Measurements from ENCODE around the gene DDX25.
"Not testable (repeated sequence)": the region's sequence is repeated elsewhere in the genome, so short reads cannot be mapped to it uniquely, and the experiment has no call there.

DDX25 gene

DNA sequence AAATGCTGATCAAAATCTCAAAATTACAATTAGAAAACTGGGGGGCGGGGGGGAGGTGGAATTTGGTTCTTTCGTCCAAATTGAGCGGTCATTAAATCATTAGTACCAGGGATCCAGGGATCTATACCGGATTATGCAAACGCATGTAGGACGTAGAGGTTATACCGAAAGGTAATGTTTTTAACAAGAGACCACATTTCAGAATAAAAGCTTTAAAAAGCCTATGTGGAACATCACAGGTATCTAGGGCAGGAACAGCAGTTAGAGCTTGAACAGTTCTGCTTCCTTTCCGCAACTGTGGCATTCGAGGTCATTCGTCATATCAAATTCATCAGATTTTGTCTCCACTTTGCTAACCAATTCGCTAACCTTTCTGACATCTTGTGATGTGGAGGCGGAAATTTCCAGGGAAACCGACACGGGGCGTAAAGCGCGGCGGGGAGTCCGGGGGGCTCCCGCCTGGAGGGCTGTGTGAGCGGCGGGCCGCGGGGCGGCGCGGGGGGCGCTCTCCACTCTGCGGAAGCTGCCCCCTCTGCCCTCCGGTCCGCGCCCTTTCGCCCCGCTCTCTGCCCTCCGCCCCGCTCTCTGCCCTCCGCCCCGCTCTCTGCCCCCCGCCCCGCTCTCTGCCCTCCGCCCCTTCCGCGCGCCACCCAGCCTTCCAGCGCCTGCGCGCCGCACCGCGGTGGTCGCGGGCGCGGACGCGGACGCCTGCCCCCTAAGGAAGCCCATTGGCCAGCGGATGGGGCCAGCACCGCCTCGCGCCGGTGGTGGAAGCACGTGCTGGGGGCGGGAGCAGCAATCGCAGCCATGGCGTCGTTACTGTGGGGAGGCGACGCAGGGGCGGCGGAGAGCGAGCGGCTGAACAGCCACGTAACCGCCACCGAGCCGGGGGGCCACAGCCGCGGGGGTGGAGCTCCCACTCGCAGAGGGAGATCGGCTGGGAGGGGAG is at the start of gene DDX25:
DDX25 (plus strand) TSS at position 798 of the 949 bp plus-strand sequence; CDS start at position 808, 10 bp downstream.
- peak; percentile 35 for DNase-seq

DNA sequence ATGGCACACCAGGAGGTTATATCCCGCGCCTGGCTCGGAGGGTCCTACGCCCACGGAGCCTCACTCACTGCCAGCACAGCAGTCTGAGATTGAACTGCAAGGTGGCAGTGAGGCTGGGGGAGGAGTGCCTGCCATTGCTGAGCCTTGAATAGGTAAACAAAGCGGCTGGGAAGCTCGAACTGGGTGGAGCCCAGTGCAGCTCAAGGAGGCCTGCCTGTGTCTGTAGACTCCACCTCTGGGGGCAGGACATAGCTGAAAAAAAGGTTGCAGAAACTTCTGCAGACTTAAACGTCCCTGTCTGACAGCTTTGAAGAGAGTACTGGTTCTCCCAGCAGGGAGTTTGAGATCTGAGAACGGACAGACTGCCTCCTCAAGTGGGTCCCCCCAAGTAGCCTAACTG is 46.6 kb upstream of the DDX25 start:
- DNase-seq = not testable (repeated sequence)

DNA sequence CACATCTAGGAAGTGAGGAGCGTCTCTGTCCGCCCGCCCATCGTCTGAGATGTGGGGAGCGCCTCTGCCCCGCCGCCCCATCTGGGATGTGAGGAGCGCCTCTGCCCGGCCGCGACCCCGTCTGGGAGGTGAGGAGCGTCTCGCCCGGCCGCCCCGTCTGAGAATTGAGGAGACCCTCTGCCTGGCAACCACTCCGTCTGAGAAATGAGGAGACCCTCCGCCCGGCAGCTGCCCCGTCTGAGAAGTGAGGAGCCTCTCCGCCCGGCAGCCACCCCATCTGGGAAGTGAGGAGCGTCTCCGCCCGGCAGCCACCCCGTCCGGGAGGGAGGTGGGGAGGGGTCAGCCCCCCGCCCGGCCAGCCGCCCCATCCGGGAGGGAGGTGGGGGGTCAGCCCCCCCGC is 41.5 kb upstream of the DDX25 start:
- DNase-seq = not testable (repeated sequence)

DNA sequence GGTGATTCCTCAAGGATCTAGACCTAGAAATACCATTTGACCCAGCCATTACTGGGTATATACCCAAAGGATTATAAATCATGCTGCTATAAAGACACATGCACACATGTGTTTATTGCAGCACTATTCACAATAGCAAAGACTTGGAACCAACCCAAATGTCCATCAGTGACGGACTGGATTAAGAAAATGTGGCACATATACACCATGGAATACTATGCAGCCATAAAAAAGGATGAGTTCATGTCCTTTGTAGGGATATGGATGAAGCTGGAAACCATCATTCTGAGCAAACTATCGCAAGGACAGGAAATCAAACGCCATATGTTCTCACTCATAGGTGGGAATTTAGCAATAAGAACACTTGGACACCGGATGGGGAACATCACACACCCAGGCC is 39.0 kb upstream of the DDX25 start:
- DNase-seq = not testable (repeated sequence)

DNA sequence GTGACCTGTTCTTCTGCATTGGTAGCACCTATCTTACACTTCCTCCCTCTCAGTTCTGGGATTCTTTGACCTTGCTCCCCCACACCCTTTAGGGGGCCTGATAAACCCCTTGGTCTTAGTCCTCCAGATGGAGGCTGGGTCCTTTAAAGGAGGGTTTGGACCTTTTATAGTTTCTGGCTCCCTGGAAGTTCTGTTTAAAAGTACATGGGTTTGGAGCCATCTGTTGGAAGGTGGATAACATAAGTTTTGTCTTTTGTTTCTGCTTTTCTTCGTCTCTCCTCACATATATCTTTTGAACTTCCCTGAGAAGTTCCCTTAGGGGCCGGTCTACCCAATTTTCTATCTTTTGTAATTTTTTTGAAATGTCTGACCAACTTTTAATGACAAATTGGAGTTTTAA is 34.8 kb upstream of the DDX25 start:
- no peak for DNase-seq

DNA sequence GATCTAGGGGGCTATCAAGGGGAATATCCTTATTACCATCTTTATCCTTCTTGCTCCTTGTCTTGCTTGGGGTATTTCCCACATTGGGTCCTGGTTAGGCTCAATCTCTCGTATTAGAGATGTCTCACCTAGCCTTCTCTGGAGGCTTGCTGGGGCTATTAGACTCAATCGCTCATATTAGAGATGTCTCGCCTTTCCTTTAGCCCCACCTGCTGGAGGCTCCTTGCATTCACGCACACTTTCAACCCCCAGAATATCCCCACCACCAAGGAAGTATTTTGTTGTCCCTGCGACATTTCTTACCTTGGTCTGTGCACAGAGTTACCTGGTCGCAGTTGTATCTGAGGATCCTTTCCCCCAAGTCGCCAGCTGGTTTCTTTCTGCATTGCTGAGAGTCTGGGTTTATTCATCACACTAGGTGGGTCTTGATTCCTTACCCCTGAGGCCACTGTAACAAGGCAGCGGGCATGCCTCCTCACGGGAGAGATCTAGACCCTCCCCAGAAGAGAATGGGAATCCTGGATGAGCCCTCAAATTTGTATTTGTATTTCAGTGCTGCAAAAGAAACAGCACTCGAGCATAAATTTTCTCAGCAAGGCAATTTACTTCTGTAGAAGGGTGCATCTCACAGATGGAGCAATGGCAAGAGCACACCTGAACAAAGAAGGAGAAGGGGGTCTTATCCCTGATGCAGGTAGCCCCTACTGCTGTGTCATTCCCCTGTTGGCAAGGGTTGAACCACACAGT is 32.7 kb upstream of the DDX25 start:
- no peak for DNase-seq

DNA sequence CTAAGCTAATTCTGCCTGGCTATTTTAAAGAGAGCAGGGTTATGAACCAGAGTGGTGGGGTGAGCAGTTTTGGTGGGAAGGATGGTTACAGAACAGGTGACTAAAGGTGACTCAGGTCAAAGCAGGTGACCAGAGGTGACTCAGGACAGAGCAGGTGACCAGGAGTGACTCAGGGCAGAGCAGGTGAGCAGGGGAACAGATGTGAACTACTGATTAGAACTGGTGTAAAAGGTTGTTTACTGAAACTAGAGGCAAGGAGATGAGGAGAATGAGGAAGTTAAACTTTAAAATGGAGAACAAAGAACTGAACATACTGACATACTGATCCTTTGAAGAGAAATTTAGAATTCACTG is 32.2 kb upstream of the DDX25 start:
- no peak for DNase-seq

DNA sequence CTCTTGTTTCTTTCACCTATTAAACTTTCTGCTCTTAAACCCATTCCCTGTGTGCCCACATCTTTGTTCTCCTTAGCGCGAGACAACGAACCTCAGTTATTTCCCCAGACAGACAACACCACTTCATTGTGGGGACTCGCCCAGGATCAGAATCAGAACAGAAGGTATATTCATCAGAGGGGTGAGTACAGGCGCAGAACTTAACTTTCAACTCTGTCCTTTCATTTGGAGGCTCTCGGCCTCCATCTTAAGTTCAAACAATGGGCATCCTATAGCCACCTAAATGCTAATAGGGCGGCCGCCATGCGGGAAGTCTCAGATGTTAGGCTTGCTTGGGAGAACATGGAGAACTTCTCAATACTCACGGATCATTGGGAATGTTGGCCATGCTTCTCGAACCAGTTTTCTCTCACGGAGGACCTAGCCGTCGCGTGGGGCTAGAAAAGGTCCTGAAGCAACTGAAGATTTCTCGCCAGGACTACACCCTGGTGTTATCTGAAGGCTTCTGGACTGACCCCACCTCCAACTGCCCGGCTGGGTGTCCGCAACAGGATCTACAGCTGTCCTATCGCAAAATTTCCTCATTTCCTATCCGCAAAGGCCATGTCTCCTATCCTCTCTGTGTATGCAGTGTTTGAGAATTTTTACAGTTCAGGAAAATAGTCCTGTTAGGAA is 30.3 kb upstream of the DDX25 start:
- no peak for DNase-seq

DNA sequence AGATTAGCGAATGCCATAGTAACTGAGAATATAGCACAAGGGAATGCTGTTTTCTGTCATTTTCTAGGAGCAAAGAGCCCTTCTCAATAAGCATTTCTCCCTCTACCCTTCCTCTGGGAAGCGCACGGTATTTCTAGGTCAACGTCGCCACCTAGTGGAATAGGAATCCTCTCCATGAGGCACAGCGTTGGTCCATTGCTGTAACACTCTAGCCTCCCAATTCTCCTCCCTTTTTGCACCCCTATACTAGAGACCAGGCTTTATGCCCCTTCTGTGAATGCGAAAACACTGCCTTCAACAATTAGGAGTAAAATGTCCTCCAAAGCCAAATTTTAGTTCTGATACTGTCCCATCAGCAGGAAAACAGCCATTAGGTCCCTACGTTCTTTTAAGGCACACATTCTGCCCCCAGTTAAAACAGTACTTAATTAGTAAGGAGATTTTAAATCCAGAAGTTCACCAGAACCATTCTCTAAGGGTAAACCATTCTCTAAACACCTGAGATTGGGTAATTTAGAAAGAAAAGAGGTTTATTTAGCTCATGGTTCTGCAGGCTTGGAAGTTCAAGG is 29.7 kb upstream of the DDX25 start:
- peak; percentile 34 for DNase-seq

DNA sequence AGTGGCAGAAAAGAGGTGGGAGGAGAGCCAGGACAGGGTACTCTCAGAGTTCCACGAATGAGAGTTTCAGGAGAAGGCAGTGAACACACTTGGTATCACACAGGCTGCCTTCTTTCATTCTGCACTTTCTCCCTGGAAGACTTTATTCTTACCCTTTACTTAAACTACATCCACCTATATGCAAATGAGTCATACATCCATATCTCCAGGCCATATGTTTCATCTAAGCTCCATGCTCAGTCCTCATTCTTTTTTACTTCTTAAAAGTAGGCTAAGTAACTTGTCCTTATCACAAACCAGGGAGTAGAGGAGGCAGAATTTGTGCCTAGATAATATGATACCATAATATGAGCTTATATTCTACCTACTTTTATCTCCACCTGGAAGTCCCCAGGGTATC is 23.0 kb upstream of the DDX25 start:
- DNase-seq = no peak

DNA sequence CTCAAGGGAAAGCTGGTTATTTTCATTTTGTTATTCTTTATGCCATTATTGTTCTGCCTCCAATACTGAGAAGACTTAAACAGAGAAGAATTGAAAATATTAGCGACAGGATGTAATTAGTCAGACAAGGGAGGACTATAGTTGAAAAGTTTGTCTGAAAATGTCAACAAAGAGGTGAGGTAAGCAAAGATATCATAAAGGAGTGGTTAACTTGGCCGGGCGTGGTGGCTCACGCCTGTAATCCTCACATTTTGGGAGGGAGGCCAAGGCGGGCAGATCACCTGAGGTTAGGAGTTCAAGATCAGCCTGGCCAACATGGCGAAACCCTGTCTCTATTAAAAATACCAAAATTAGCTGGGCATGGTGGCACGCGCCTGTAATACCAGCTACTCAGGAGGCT is 20.9 kb upstream of the DDX25 start:
- DNase-seq = no peak

DNA sequence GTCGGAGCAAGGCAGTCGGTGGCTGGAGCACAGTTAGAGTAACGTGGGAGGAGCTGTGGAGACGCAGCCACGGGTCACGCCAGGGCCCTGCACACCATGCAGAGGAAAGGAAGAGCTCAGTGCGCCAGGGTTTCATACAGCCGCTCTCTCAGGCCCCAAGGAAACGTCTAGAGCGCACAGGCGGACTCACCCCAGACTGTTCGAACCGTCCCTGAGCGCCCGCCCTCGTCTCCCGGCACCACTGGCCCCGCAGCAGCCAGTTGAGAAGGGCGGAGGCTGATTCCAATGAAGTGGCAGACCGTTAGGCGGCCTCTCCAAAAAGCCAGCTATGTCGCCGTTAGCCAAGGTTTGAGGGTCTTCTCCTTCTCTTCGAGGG is 17.3 kb upstream of the DDX25 start:
- DNase-seq = no peak

DNA sequence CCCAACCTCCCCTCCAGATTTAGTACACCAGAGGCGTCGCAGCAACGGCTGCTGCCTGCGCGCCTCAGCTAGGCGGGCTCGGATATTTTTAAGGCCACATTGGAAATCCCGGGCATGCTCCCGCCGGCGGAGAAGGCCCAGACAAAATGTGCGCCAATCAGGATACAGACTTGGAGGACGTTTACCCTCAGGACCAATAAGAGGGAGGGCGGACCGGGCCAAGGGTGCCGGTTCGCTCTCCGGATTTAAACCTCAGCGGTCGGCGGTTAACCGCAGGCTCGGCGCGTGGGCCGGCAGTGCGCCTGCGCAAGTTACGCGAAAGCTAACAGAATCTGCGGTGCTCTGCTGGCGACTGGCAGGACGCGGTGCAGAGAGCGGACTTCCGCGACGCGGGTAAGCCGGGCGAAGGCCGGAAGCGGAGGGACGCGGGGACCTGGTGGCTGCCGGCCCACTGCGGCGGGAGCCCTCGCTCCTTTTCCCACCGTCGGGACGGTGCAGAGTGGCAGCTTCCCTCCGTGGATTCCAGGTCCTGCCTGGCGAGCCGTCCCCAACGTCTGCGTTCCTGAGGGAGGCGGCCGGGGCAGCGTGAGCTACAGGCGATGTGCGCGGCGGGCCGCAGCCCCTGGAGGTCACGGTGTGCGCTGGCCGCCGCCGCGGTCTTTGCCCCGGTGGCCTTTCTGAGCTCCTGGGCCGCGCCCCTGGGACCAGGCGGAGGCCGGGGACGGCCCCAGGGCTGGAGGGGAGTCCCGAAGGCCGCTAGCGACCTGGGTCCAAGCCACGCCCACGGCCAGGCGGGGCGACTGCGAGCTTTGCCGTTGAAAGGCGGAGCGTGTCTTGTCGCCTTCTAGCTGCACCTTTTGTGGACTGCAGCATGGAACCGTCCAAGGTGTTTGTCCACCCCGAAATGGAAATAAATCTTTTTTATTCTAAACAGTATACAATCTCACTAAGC is 16.7 kb upstream of the DDX25 start, which contains the start of gene HYLS1:
HYLS1 (plus strand) TSS at position 296 of the 952 bp plus-strand sequence. CDS start 11,701 bp downstream, outside the sequence.
- peak; percentile 53 for DNase-seq

DNA sequence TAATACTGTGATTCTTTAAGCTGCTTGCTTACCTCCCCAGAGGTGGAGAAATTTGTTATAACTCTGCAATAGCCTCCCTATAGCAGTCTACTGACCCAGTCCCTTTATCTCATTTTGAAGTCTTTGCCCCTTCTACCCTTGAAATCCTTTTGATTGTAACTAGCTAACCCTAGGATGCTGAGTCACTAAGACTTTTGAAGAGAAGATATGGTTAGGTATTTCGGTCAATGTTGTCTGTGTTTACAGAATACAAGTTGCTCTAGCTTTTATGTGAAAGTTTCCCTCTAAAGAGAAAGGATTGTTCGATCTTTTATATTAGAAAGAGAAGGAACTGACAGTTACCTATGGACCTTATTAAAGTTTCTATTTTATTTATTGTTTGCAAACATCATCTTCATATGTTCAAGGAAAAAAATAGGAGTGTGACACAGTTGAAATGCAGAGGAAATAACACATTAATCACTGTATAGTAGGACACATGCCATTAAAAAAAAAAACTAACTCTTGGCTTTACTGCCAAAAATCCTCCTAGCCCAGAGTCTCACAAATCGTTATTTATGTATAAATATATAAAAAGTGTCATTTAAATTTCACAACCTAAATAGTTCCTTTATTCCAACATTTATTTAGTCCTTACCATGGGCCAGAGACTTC is 13.7 kb upstream of the DDX25 start:
- DNase-seq = no peak

DNA sequence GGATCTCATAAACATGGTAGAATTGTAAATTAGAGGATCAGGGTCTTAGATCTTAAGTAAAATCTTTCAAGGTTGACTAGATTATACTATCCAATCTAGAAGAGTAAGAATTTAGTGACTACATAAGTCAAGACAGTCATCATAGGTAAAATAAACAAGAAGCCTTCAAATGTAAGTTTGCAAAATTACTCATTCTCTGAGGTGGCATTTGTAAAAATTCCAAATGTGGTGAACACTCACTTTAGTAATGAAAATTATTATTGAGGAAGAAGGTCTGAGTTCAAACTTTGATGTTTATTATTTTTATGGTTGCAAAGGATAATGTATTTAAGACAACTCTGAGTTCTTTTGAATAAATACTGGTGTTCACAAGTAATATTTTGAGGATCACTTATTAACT is 12.2 kb upstream of the DDX25 start:
- DNase-seq = no peak

DNA sequence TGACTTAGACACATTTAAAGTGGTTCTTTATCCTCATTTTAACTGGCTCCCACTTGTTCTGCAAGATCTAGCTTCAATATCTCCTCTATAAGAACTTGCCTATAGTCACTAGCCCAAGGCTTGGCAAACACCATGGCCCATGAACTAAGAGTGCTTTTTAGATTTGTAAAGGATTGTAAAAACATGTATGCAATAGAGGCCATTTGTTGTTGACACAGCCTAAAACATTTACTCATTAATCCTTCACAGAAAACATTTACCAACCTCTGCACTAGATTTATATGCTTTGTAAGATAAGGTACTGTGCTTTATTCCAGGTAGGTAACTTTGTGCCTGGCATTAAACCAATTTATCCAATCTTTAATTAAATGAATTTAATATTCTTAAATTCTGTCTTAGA is 11.3 kb upstream of the DDX25 start:
- DNase-seq = no peak

DNA sequence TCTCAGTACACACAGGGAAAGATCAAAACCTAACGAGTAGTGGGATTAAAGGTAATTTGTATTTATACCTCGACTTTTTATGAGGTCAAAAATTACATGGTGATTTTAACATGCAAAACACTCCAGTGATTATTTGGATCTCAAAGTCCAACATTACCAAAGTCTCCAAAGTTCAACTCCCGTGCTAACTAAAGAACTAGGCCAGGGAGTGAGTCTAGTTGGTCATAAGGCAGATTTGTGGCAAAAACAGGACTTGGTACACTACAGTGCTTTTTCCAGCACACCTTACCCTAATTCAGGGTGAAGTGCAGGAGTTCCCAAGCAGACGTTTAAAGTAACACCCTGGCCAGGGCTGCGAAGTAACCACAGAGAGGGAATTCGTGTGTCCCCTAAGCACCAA is 2.4 kb upstream of the DDX25 start:
- DNase-seq = no peak

DNA sequence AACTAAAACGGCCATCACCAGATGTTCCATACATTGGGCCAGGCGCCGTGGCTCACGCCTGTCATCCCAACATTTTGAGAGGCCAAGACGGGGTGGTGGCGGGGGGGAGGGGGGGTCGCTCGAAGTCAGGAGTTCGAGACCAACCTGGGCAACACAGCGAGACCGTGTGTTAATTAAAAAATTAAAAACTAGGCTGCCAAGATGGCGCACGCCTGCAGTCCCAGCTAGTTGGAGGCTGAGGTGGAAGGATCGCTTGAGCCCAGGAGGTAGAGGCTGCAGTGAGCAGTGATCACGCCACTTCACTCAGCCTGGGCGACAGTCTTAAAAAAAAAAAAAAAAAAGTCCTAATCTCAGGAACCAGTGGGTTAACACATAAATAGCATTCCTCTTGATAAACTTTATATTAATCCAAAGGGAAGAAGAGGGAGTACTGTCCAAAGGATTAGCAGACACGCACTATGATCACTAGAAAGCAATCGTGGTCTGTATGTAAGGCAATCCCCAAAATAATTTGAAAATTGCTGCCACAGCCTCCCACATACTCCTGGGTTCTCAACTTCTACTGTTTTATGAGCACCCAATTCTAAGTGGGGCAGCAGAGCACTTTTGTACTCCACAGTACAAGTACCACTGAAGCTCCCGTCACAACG is 1.9 kb upstream of the DDX25 start:
- no peak for DNase-seq

DNA sequence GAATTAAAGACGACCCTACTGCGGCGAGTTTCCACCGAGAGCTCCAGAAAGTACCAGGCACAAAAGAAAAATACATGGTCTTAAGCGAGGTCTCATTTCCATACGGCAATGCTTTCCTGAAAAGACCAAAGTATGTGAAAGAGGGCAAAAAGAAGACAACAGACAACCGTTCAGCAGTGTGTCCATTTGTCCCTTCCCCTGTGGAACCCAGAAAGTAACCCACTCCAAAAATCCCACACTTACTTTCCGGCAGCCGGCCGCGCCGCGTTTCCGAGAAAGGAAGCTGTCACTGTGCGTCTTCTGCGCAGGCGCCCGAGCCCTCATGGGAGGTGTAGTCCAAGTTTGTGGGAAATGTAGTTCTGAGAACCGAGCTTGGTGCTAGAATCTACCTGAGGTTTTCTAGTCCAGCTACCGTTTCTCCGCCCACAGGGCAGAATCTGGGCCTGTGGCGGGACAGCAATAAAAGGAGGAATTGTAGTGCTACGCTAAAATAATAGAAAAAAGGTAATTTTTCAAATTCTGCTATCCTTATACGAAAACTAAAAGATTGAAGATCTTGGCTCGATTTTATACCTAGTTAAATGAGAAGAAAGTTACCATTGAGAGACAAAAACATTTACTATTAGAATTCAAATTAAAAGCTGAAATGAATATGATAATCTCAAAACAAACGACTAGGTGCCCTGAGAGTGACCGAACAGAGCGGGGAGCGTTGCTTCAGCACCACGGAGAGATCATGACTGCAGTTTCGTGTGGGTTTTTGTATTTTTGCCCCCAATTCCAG is 1.2 kb upstream of the DDX25 start, which contains the start of gene PUS3:
PUS3 (minus strand) TSS at position 280 of the 784 bp plus-strand sequence. CDS start 6,922 bp downstream, outside the sequence.
- peak; percentile 86 for DNase-seq

DNA sequence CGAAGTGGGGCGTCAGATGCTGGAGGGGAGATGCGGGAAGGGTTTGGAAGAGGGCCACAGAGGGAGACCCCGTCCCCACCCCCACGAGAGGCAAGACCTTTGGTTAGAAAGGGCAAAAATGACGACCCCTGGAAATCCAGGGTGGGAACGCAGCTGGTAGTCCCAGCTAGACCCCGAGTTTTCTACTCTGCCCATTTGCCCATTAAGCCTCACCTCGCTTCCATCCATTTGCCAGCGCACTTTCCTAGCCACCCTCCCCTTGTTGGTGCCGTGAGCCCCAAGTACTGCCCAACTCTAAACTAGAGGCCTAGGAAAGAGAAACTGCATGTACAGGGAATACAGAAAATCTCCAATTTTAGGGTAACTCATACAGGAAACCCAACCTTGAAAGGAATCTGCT is 370 bp downstream of the DDX25 start:
- no peak for DNase-seq
